Stimulated activated naive CD4-positive, alpha-beta T cell (primary cell): ENCODE results near the gene PYHIN1.

ENCODE experiments used
- DNase-seq, 6 experiments: peaks; one replicate each; lab custom pipeline; 2025; lab: John Stamatoyannopoulos, UW

The PYHIN1 gene

GRCh38 chr1:159014003-159014571 is 82.7 kb downstream of the PYHIN1 start:
- no peak for DNase-seq

- DNase-seq, result no peak
Measured at GRCh38 chr1:159014851-159015250, 83.5 kb downstream of the PYHIN1 start.

- peak in 4 of 6 experiments; percentile 3 to 21 (median 10) for DNase-seq
Measured at GRCh38 chr1:159015440-159015909, 84.1 kb downstream of the PYHIN1 start.

GRCh38 chr1:159023723-159024122 is 92.4 kb downstream of the PYHIN1 start:
- no peak for DNase-seq

GRCh38 chr1:159025043-159025442 is 93.7 kb downstream of the PYHIN1 start:
- no peak for DNase-seq
